MCF 10A (cell line): ENCODE data around the gene GPX4. TPM values are rescaled to one million over a fixed set of nuclear protein-coding genes. Genes with fewer than 3 reads are reported as not detected.

Experiments
- BruUV-seq: library from RNA; stranded (reverse); fragments of 400-500 nt; replicated peaks from 2 replicates; lab custom pipeline; 2021; lab: Mats Ljungman, UMichigan
- CTCF ChIA-PET: fragments of 300-600 bp; sonication (Branson Sonifier 250); formaldehyde crosslinking; extraction: SDS; loops from one replicate; lab custom pipeline; 2021; ENCODE audit warnings: antibody characterized with exemption, inconsistent platforms; lab: Yijun Ruan, JAX
- POLR2A ChIA-PET: fragments of 300-600, 350-650 bp; sonication (Branson Sonifier 250); formaldehyde crosslinking; extraction: SDS; loops from one replicate; lab custom pipeline; 2020; ENCODE audit warnings: antibody characterized with exemption, inconsistent platforms; lab: Yijun Ruan, JAX
- DNase-seq: peaks from one replicate; pipeline ENCODE4 v3.0.0-alpha.2; 2018; ENCODE audit not compliant: unreplicated experiment
- H3K27ac Mint-ChIP-seq: one replicate; pipeline ENCODE4 v1.8.0; 2022; ENCODE audit warnings: mild to moderate bottlenecking, low read depth, mixed read lengths; ENCODE audit not compliant: unreplicated experiment
- H3K27me3 Mint-ChIP-seq: one replicate; pipeline ENCODE4 v1.8.0; 2022; ENCODE audit warnings: mixed read lengths; ENCODE audit not compliant: insufficient read depth, unreplicated experiment
- H3K36me3 Mint-ChIP-seq: one replicate; pipeline ENCODE4 v1.8.0; 2022; ENCODE audit warnings: mild to moderate bottlenecking, moderate library complexity, mixed read lengths; ENCODE audit not compliant: insufficient read depth, unreplicated experiment
- H3K4me1 Mint-ChIP-seq: one replicate; pipeline ENCODE4 v1.8.0; 2022; ENCODE audit warnings: mixed read lengths; ENCODE audit not compliant: insufficient read depth, unreplicated experiment
- H3K4me3 Mint-ChIP-seq: one replicate; pipeline ENCODE4 v1.8.0; 2022; ENCODE audit warnings: mild to moderate bottlenecking, moderate library complexity, mixed read lengths; ENCODE audit not compliant: unreplicated experiment
- H3K9me3 Mint-ChIP-seq: one replicate; pipeline ENCODE4 v1.8.0; 2022; ENCODE audit warnings: mixed read lengths; ENCODE audit not compliant: unreplicated experiment
- intact Hi-C: fragments of 100-400 bp; cut with micrococcal nuclease; formaldehyde crosslinking; loops from 2 replicates; pipeline ENCODE4 v1.14.1; 2022
- total RNA-seq: library from RNA; stranded (reverse); gene quantifications from 2 replicates; pipeline ENCODE4 v1.2.3, GENCODE V29; 2022
- TF ChIP-seq, protein P1 (sequence below): fragments of 200-600 bp; IDR thresholded peaks from one replicate; pipeline ENCODE4 v1.8.0; 2022; ENCODE audit warnings: antibody characterized with exemption, mild to moderate bottlenecking; ENCODE audit not compliant: unreplicated experiment

The GPX4 gene
- total RNA-seq, 1 experiment from 2014 or later, result 191 TPM

- Mint-ChIP-seq H3K27ac (no peak overlapping the region), H3K27me3 (no peaks in the 10 kb centered on the region), H3K4me3 (no peak overlapping the region), H3K4me1 (peaks cover 7% of the 10 kb centered on the region), H3K9me3 (no peaks in the 10 kb centered on the region), H3K36me3 (peaks cover 40% of the 10 kb centered on the region)
- intact Hi-C loops, result no loop called here
- ChIA-PET POLR2A (interaction anchor here (0.7 kb wide), 1 partner anchor 417 kb away, joined by 3 read pairs; no protein-coding TSS in a partner anchor), CTCF (interaction anchor here (0.7 kb wide), 1 partner anchor 22 kb away, joined by 3 read pairs; no protein-coding TSS in a partner anchor)
- TF ChIP-seq, protein P1, sequence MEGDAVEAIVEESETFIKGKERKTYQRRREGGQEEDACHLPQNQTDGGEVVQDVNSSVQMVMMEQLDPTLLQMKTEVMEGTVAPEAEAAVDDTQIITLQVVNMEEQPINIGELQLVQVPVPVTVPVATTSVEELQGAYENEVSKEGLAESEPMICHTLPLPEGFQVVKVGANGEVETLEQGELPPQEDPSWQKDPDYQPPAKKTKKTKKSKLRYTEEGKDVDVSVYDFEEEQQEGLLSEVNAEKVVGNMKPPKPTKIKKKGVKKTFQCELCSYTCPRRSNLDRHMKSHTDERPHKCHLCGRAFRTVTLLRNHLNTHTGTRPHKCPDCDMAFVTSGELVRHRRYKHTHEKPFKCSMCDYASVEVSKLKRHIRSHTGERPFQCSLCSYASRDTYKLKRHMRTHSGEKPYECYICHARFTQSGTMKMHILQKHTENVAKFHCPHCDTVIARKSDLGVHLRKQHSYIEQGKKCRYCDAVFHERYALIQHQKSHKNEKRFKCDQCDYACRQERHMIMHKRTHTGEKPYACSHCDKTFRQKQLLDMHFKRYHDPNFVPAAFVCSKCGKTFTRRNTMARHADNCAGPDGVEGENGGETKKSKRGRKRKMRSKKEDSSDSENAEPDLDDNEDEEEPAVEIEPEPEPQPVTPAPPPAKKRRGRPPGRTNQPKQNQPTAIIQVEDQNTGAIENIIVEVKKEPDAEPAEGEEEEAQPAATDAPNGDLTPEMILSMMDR, result no peak
- DNase-seq, result no peak
- no TSS peak for BruUV-seq
Measured at GRCh38 chr19:1091544-1092175, 12.1 kb upstream of the GPX4 start.

- intact Hi-C loops, result no loop called here
- Mint-ChIP-seq H3K27ac (peak overlapping the region; percentile 96), H3K4me1 (peaks cover 15% of the 10 kb centered on the region), H3K9me3 (no peaks in the 10 kb centered on the region), H3K4me3 (peak overlapping the region; percentile 90), H3K36me3 (peaks cover 40% of the 10 kb centered on the region), H3K27me3 (no peaks in the 10 kb centered on the region)
- ChIA-PET POLR2A (interaction anchor here (0.6 to 3.2 kb wide), 6 partner anchors 8 to 79 kb away, joined by 4 to 19 read pairs (median 6); partner anchors contain the start of gene GPX4), CTCF (interaction anchor here (0.6 to 2.0 kb wide), 3 partner anchors 8 to 146 kb away, joined by 3 to 9 read pairs (median 3); no protein-coding TSS in a partner anchor)
- TF ChIP-seq, protein P1, result no peak
- no peak for DNase-seq
- BruUV-seq, result no TSS peak
Measured at GRCh38 chr19:1093330-1093729, 10.5 kb upstream of the GPX4 start.

- H3K4me3 Mint-ChIP-seq, result peak overlapping the region; percentile 90
- intact Hi-C loops, result loop anchor here (2.0 kb wide), 1 partner anchor 73 kb away; the partner anchor contains the start of genes RNU6-2 and TMEM259
- no peaks in the 10 kb centered on the region for H3K27me3 Mint-ChIP-seq
- H3K36me3 Mint-ChIP-seq, result peaks cover 40% of the 10 kb centered on the region
- BruUV-seq, result no TSS peak
- H3K4me1 Mint-ChIP-seq, result peaks cover 22% of the 10 kb centered on the region
- peak overlapping the region; percentile 96 for H3K27ac Mint-ChIP-seq
- H3K9me3 Mint-ChIP-seq, result peaks cover 5% of the 10 kb centered on the region
- CTCF ChIA-PET, result interaction anchor here (0.6 to 2.0 kb wide), 6 partner anchors 9 to 181 kb away, joined by 3 to 9 read pairs (median 3); no protein-coding TSS in a partner anchor
- no peak for DNase-seq
- POLR2A ChIA-PET, result interaction anchor here (0.5 to 3.2 kb wide), 18 partner anchors 9 to 360 kb away, joined by 3 to 19 read pairs (median 4); partner anchors contain the start of genes CNN2 and GPX4
- TF ChIP-seq, protein P1, result no peak
Measured at GRCh38 chr19:1093811-1094553, 9.8 kb upstream of the GPX4 start.
